Left renal pelvis (tissue), 4 donors: ENCODE results near the gene ZNF846. TPM values are rescaled to one million over a fixed set of nuclear protein-coding genes. Genes with fewer than 3 reads are reported as not detected.
A peak's percentile ranks its signal among the peaks of the same experiment; 100 is the strongest.
"Not testable (repeated sequence)": the region's sequence is repeated elsewhere in the genome, so short reads cannot be mapped to it uniquely, and the experiment has no call there.

Experiments used
- DNase-seq, 4 donors: peaks; one replicate each; pipeline ENCODE4 v3.0.0-alpha.2; 2013; ENCODE audit warnings: low read depth in 4 of 4, low spot score in 3 of 4
- polyA plus RNA-seq, 4 donors: library from polyadenylated mRNA; unstranded; fragments of 120-200 nt; gene quantifications; one replicate each; pipeline ENCODE4 v1.2.1, GENCODE V29; 2013; ENCODE audit not compliant: insufficient read length in 4 of 4

ZNF846 gene
- polyA plus RNA-seq = 10 to 100 TPM; 16.3 to 34.3 (median 21.7) TPM

- DNase-seq = peak; percentile 91 to 92 (median 91)
Measured at GRCh38 chr19:9768175-9769112, at the start of gene ZNF846. Gene ZNF846 (minus strand): TSS chr19:9768738. CDS start chr19:9764950, 3,788 bp downstream.

GRCh38 chr19:9818175-9818733 lies 49.7 kb upstream of the ZNF846 start:
- DNase-seq = no peak

GRCh38 chr19:9811139-9811538 lies 42.6 kb upstream of the ZNF846 start:
- no peak for DNase-seq

GRCh38 chr19:9808855-9809824 lies 40.6 kb upstream of the ZNF846 start:
- no peak for DNase-seq

- DNase-seq = no peak
Measured at GRCh38 chr19:9806803-9807202, 38.3 kb upstream of the ZNF846 start.

GRCh38 chr19:9801976-9802375 lies 33.4 kb upstream of the ZNF846 start:
- DNase-seq = no peak

- DNase-seq = no peak
Measured at GRCh38 chr19:9799162-9799561, 30.6 kb upstream of the ZNF846 start.

- DNase-seq = no peak
Measured at GRCh38 chr19:9797871-9798270, 29.3 kb upstream of the ZNF846 start.

GRCh38 chr19:9796113-9796773 lies 27.7 kb upstream of the ZNF846 start:
- DNase-seq = peak in 3 of 4 donors; percentile 67 to 75 (median 67)

- no peak for DNase-seq
Measured at GRCh38 chr19:9793071-9793591, 24.6 kb upstream of the ZNF846 start.

GRCh38 chr19:9792206-9793070 lies 23.9 kb upstream of the ZNF846 start:
- peak; percentile 89 to 95 (median 91) for DNase-seq

GRCh38 chr19:9791552-9792205 lies 23.1 kb upstream of the ZNF846 start:
- DNase-seq = peak in 3 of 4 donors; percentile 91

GRCh38 chr19:9791073-9791367 lies 22.5 kb upstream of the ZNF846 start:
- not testable (repeated sequence) for DNase-seq

GRCh38 chr19:9789579-9789978 lies 21.0 kb upstream of the ZNF846 start:
- DNase-seq = not testable (repeated sequence)

- no peak for DNase-seq
Measured at GRCh38 chr19:9789066-9789465, 20.5 kb upstream of the ZNF846 start.

- DNase-seq = not testable (repeated sequence)
Measured at GRCh38 chr19:9788604-9789003, 20.1 kb upstream of the ZNF846 start.

GRCh38 chr19:9786819-9787218 lies 18.3 kb upstream of the ZNF846 start:
- no peak for DNase-seq

GRCh38 chr19:9786342-9786741 lies 17.8 kb upstream of the ZNF846 start:
- DNase-seq = no peak
